IMR-90 (cell line): ENCODE results near the gene ROS1. TPM values are rescaled to one million over a fixed set of nuclear protein-coding genes. Genes with fewer than 3 reads are reported as not detected.

Experiments used
- ATAC-seq: fragments of 200-7000 bp; cut with Tn5 transposase; 2 replicates; pipeline ENCODE4 v1.9.1; 2020; ENCODE audit warnings: low read depth, mild to moderate bottlenecking, moderate library complexity
- BruUV-seq: library from RNA; stranded (reverse); fragments of 400-500 nt; replicated peaks from 2 replicates; lab custom pipeline; 2021; lab: Mats Ljungman, UMichigan
- CTCF ChIA-PET: fragments of 300-600 bp; formaldehyde crosslinking; extraction: SDS; loops from one replicate; lab custom pipeline; 2021; ENCODE audit warnings: antibody characterized with exemption; lab: Yijun Ruan, JAX
- POLR2A ChIA-PET: fragments of 300-600 bp; sonication (Branson Sonifier 250); formaldehyde crosslinking; loops from one replicate; lab custom pipeline; 2022; ENCODE audit warnings: antibody characterized with exemption; ENCODE audit not compliant: unreplicated experiment; lab: Charles Lee
- DNase-seq: peaks from one replicate; pipeline ENCODE4 v3.0.0; 2013
- H2AFZ ChIP-seq: replicated peaks from 2 replicates; pipeline ENCODE3; 2013; ENCODE audit warnings: low read length, mild to moderate bottlenecking; ENCODE audit not compliant: poor library complexity
- H2AK5ac ChIP-seq: 2 replicates; pipeline ENCODE4 v1.6.1; 2013; ENCODE audit warnings: low read depth, low read length, inconsistent platforms
- H2AK9ac ChIP-seq: replicated peaks from 2 replicates; pipeline ENCODE3; 2013; ENCODE audit warnings: mild to moderate bottlenecking, low read depth, low read length, moderate library complexity; ENCODE audit not compliant: poor library complexity
- H2BK120ac ChIP-seq: 2 replicates; pipeline ENCODE4 v1.6.1; 2013; ENCODE audit warnings: low read depth, low read length, inconsistent platforms
- H2BK15ac ChIP-seq: 3 replicates; pipeline ENCODE4 v1.6.1; 2013; ENCODE audit warnings: low read depth, low read length, inconsistent platforms
- H2BK20ac ChIP-seq: 2 replicates; pipeline ENCODE4 v1.6.1; 2013; ENCODE audit warnings: low read depth, mild to moderate bottlenecking, inconsistent platforms, low read length, moderate library complexity
- H2BK5ac ChIP-seq: 2 replicates; pipeline ENCODE4 v1.6.1; 2013; ENCODE audit warnings: mild to moderate bottlenecking, low read depth, low read length, inconsistent platforms; ENCODE audit not compliant: poor library complexity, severe bottlenecking
- H3K14ac ChIP-seq: replicated peaks from 2 replicates; pipeline ENCODE4 v1.6.1; 2013; ENCODE audit warnings: low read depth, low read length, inconsistent platforms
- H3K18ac ChIP-seq: 2 replicates; pipeline ENCODE4 v1.6.1; 2013; ENCODE audit warnings: low read depth, low read length, control low read depth
- H3K23ac ChIP-seq: 2 replicates; pipeline ENCODE4 v1.6.1; 2013; ENCODE audit warnings: low read depth, low read length, inconsistent platforms
- H3K27ac ChIP-seq: 2 replicates; pipeline ENCODE4 v1.5.1; 2013; ENCODE audit warnings: mild to moderate bottlenecking, control low read depth, low read length; ENCODE audit not compliant: insufficient read depth
- H3K27me3 ChIP-seq: 2 replicates; pipeline ENCODE4 v1.6.1; 2013; ENCODE audit warnings: low read length; ENCODE audit not compliant: control insufficient read depth, insufficient read depth
- H3K36me3 ChIP-seq: 2 replicates; pipeline ENCODE4 v1.6.1; 2013; ENCODE audit warnings: low read length, mixed read lengths; ENCODE audit not compliant: control insufficient read depth, insufficient read depth
- H3K4ac ChIP-seq: 2 replicates; pipeline ENCODE4 v1.6.1; 2013; ENCODE audit warnings: low read depth, low read length, inconsistent platforms
- H3K4me1 ChIP-seq: 2 replicates; pipeline ENCODE4 v1.6.1; 2013; ENCODE audit warnings: low read length, mixed read lengths; ENCODE audit not compliant: control insufficient read depth, insufficient read depth
- H3K4me2 ChIP-seq: 2 replicates; pipeline ENCODE4 v1.6.1; 2013; ENCODE audit warnings: low read depth, mild to moderate bottlenecking, control low read depth, low read length, moderate library complexity
- H3K4me3 ChIP-seq: 2 replicates; pipeline ENCODE4 v1.5.1; 2013; ENCODE audit warnings: low read depth, mild to moderate bottlenecking, control low read depth, low read length, moderate library complexity; ENCODE audit not compliant: insufficient read depth
- H3K56ac ChIP-seq: 2 replicates; pipeline ENCODE4 v1.6.1; 2013; ENCODE audit warnings: low read length, inconsistent platforms; ENCODE audit not compliant: insufficient read depth; ENCODE audit errors: extremely low read depth
- H3K79me1 ChIP-seq, 2 experiments: 2 replicates each; pipeline ENCODE4 v1.6.1; 2013; ENCODE audit warnings: low read length in 2 of 2, inconsistent platforms in 1 of 2, low read depth in 1 of 2
- H3K9ac ChIP-seq: 2 replicates; pipeline ENCODE4 v1.6.1; 2013; ENCODE audit warnings: low read depth, low read length, control low read depth
- H3K9me1 ChIP-seq: 2 replicates; pipeline ENCODE4 v1.6.1; 2013; ENCODE audit warnings: low read length, inconsistent platforms; ENCODE audit not compliant: insufficient read depth
- H3K9me3 ChIP-seq: 2 replicates; pipeline ENCODE4 v1.6.1; 2013; ENCODE audit warnings: low read length; ENCODE audit not compliant: control insufficient read depth, insufficient read depth
- H4K20me1 ChIP-seq: 2 replicates; pipeline ENCODE4 v1.6.1; 2013; ENCODE audit warnings: low read length, inconsistent platforms; ENCODE audit not compliant: insufficient read depth
- H4K5ac ChIP-seq: 2 replicates; pipeline ENCODE4 v1.6.1; 2013; ENCODE audit warnings: mild to moderate bottlenecking, low read depth, low read length, control low read depth
- H4K8ac ChIP-seq, 2 experiments: 2 replicates each; pipeline ENCODE4 v1.6.1; 2013; ENCODE audit warnings: low read depth in 2 of 2, low read length in 2 of 2, control low read depth in 1 of 2, inconsistent platforms in 1 of 2
- H4K91ac ChIP-seq: 2 replicates; pipeline ENCODE4 v1.6.1; 2013; ENCODE audit warnings: low read depth, low read length, inconsistent platforms; ENCODE audit not compliant: insufficient read depth
- CEBPB ChIP-seq: IDR thresholded peaks from 2 replicates; pipeline ENCODE4 v1.6.1; 2012; ENCODE audit warnings: low read depth, low read length, improper control_type of control experiment
- CHD1 ChIP-seq: IDR thresholded peaks from 2 replicates; pipeline ENCODE4 v1.6.1; 2012; ENCODE audit warnings: low read depth, low read length, improper control_type of control experiment
- CTCF ChIP-seq: conservative IDR thresholded peaks from 2 replicates; pipeline ENCODE4 v1.5.1; 2012; ENCODE audit warnings: mild to moderate bottlenecking, low read depth, low read length, improper control_type of control experiment
- ELK1 ChIP-seq: fragments of 150-350 bp; IDR thresholded peaks from 2 replicates; pipeline ENCODE4 v1.6.1; 2016; ENCODE audit warnings: low read depth, mild to moderate bottlenecking, low read length, moderate library complexity, borderline replicate concordance
- FOS ChIP-seq: fragments of 150-350 bp; IDR thresholded peaks from 2 replicates; pipeline ENCODE4 v1.6.1; 2016; ENCODE audit warnings: low read depth, low read length
- MAFK ChIP-seq: IDR thresholded peaks from 2 replicates; pipeline ENCODE4 v1.6.1; 2012; ENCODE audit warnings: low read depth, low read length, improper control_type of control experiment
- MAZ ChIP-seq: IDR thresholded peaks from 2 replicates; pipeline ENCODE4 v1.6.1; 2012; ENCODE audit warnings: low read depth, mild to moderate bottlenecking, low read length, improper control_type of control experiment, moderate library complexity, borderline replicate concordance
- MXI1 ChIP-seq: IDR thresholded peaks from 2 replicates; pipeline ENCODE4 v1.6.1; 2012; ENCODE audit warnings: low read depth, mild to moderate bottlenecking, low read length, moderate library complexity, borderline replicate concordance
- POLR2A ChIP-seq: IDR thresholded peaks from 2 replicates; pipeline ENCODE4 v1.6.1; 2012; ENCODE audit warnings: mild to moderate bottlenecking, low read depth, low read length
- RAD21 ChIP-seq: IDR thresholded peaks from 2 replicates; pipeline ENCODE4 v1.6.1; 2012; ENCODE audit warnings: low read length, improper control_type of control experiment
- RCOR1 ChIP-seq: IDR thresholded peaks from 2 replicates; pipeline ENCODE4 v1.6.1; 2012; ENCODE audit warnings: mild to moderate bottlenecking, low read length, improper control_type of control experiment; ENCODE audit not compliant: insufficient replicate concordance
- RFX5 ChIP-seq: IDR thresholded peaks from 2 replicates; pipeline ENCODE4 v1.8.0; 2012; ENCODE audit warnings: low read depth, mild to moderate bottlenecking, low read length, moderate library complexity
- USF2 ChIP-seq: fragments of 150-350 bp; IDR thresholded peaks from 2 replicates; pipeline ENCODE4 v1.6.1; 2017; ENCODE audit warnings: mild to moderate bottlenecking, antibody characterized with exemption, low read length, low read depth
- whole genome bisulfite sequencing, 2 experiments: methylation state at CpG; one replicate each; pipeline versions ENCODE4 v1.1.5 to v1.1.7; 2013; ENCODE audit warnings: missing lambda C conversion rate in 2 of 2; ENCODE audit not compliant: insufficient read length in 1 of 2; ENCODE audit errors: extremely low coverage in 2 of 2; 5-methylcytosine and 5-hydroxymethylcytosine counted together
- dilution Hi-C: fragments of 300-500 bp; cut with HindIII; formaldehyde crosslinking; loops from one replicate; pipeline ENCODE4 v1.14.3; 2018; ENCODE audit warnings: low sequenced_read_pairs; ENCODE audit not compliant: unreplicated experiment
- in situ Hi-C: fragments of 300-500 bp; cut with MboI; formaldehyde crosslinking; loops from 3 replicates; pipeline ENCODE4 v1.14.3; 2019; ENCODE audit warnings: low sequenced_read_pairs, inconsistent platforms, mixed read lengths
- intact Hi-C: fragments of 100-400 bp; cut with micrococcal nuclease; formaldehyde crosslinking; loops from 2 replicates; pipeline ENCODE4 v1.10.0; 2022
- polyA plus RNA-seq, 3 experiments: library from polyadenylated mRNA; depleted of rRNA; stranded (reverse); fragments of >200 nt; gene quantifications; 2 replicates each; pipeline ENCODE4 v1.2.3, GENCODE V29; 2012; ENCODE audit warnings: low replicate concordance in 1 of 3
- total RNA-seq: library from RNA; depleted of rRNA; stranded (reverse); fragments of >200 nt; gene quantifications from 2 replicates; pipeline ENCODE4 v1.2.3, GENCODE V29; 2012

ROS1 gene
- total and polyA plus RNA-seq, 2 of the 4 experiments (the other 2 are of a cell fraction): under 0.01 to 0.03 TPM

GRCh38 chr6:117396228-117396627 is 29.5 kb downstream of the ROS1 start:
- Histone ChIP-seq H3K4me2 (no peak overlapping the region), H2BK5ac (no peak overlapping the region), H3K9me1 (no peaks in the 10 kb centered on the region), H4K20me1 (no peaks in the 10 kb centered on the region), H2AK9ac (no peak overlapping the region), H3K27me3 (no peaks in the 10 kb centered on the region; the same call in 1 of the 2 replicates), H2BK20ac (no peak overlapping the region), H3K9ac (no peak overlapping the region), H2AFZ (no peak overlapping the region), H3K18ac (no peak overlapping the region), H3K23ac (no peak overlapping the region), H2BK120ac (no peak overlapping the region), H3K14ac (no peak overlapping the region), H3K4ac (no peak overlapping the region), H3K27ac (no peak overlapping the region), H4K91ac (no peak overlapping the region), H3K9me3 (no peaks in the 10 kb centered on the region), H3K36me3 (no peaks in the 10 kb centered on the region), H3K79me1 (no peaks in the 10 kb centered on the region), H3K4me1 (no peaks in the 10 kb centered on the region), H2BK15ac (no peak overlapping the region), H2AK5ac (no peak overlapping the region), H4K5ac (no peak overlapping the region), H3K56ac (no peak overlapping the region), H4K8ac (no peak overlapping the region), H3K4me3 (no peak overlapping the region)
- ATAC-seq (no peak), DNase-seq (no peak)
- TF ChIP-seq MXI1: no peak
- no peak for TF ChIP-seq CTCF
- no peak for TF ChIP-seq CEBPB
- no peak for TF ChIP-seq MAFK
- TF ChIP-seq RCOR1: no peak
- no peak for TF ChIP-seq RFX5
- TF ChIP-seq USF2: no peak
- TF ChIP-seq ELK1: no peak
- no peak for TF ChIP-seq POLR2A
- TF ChIP-seq CHD1: no peak
- TF ChIP-seq MAZ: no peak
- no peak for TF ChIP-seq FOS
- TF ChIP-seq RAD21: no peak
- dilution Hi-C loops: no loop called here
- ChIA-PET CTCF (no interaction called here), POLR2A (no interaction called here)
- intact Hi-C loops: no loop called here
- no TSS peak for BruUV-seq
- no CpG with 5 or more reads among the region's 4 CpGs for WGBS, 2 experiments
- in situ Hi-C loops: no loop called here
